GM10847 (cell line): Measurements from ENCODE around the gene GRIK1.

Experiments
- POLR2A ChIP-seq: IDR thresholded peaks from 2 replicates; pipeline ENCODE4 v1.6.1; 2011; ENCODE audit not compliant: insufficient read length; ENCODE audit errors: extremely low read depth

Gene GRIK1

DNA sequence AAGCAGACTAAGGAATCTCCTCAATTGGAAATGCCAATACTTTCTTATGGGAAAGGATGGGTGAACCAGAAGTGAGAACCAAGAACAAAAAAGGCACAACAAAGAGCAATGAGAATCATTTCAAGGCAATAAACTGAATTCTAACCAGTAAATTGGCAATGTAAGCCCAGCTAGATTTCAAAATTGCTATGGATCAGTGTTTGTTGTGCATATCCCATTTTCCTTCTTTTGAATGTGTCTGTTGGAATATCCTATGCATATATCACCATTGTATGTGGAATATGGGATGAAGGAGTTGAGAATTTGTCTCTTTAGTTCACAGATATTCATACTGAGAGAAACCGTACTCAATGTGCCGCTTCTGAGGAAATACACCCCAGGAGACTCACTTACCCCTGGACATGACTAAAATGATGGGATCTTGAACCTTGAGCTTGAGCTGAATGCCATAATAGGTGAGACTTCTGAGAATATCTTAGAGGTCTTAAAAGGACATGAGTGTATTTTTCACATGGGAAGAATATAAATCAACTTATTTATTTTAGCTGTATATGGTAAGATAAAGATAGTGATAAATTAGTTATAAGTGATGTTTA is 425.0 kb downstream of the GRIK1 start:
- no peak for TF ChIP-seq POLR2A

DNA sequence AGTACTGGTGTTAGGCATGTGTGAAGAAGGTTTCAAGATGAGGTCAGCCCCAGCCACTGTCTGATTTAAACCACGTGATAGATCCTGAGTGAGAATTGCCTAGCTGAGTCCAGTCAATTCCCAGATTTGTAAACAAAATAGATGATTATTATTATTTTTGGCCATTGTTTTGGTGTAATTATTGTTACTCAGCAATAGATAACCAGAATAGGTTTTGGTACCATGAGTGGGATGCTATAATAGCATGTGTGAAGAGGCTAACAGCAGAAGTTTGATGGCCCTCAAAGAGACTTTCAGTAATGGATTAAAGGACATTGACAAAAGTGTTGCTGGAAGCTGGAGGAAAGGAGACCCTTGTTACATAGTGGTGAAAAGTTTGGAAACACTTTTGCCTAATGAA is 426.3 kb downstream of the GRIK1 start:
- no peak for TF ChIP-seq POLR2A

DNA sequence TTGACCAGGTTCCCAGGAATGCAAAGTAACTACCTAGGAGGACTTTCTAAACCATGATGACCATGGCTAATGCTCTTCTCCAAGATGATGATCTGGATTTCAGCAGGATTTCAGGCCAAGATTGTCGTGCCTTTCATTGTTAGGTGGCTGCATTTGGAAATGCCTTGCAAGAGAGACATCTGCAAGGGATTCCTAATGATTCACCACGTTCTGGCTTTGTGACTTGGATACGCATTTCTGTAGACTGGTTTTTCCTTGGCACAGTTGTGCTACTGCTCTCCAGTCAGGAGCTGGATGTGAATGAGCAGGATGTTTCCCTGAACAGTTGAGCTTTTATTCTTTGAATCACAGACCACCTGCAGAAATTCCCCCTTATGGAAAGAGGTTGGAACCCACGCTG is 428.7 kb downstream of the GRIK1 start:
- TF ChIP-seq POLR2A: no peak

DNA sequence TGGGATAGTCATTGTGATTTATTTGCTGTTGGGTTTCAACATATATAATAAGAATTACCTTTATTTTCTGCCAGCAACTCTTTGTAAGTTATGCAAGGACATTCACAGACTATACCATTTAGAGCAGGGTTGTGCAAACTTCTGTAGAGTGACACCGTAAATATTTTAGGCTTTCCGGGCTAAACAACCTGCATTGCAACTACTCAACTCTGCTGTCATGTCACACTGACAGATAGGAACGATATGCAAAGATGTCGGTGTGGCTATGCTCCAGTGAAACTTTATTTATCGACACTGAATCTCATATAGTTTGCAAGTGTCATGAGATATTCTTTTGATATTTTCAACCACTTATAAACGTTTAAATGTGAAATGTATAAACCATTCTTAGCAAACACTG is 430.7 kb downstream of the GRIK1 start:
- TF ChIP-seq POLR2A: no peak

DNA sequence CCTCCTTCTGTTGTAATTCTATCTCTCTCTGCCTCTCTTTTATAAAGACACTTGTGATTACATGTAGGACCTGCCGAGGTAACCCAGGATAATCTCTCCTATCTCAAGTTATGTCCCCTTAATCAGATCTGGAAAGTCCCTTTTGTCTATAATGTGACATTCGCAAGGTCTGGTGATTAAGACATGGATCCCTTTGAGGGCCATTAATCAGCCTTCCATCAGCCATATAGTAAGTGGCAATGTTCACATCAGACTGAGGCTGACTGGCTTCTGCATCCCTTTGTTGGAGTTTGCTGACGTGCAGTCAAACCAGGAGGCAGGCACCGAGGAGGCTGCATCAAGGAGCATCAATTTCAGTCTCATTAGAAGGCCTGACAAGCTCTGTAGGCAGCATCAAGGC is 431.5 kb downstream of the GRIK1 start:
- no peak for TF ChIP-seq POLR2A

DNA sequence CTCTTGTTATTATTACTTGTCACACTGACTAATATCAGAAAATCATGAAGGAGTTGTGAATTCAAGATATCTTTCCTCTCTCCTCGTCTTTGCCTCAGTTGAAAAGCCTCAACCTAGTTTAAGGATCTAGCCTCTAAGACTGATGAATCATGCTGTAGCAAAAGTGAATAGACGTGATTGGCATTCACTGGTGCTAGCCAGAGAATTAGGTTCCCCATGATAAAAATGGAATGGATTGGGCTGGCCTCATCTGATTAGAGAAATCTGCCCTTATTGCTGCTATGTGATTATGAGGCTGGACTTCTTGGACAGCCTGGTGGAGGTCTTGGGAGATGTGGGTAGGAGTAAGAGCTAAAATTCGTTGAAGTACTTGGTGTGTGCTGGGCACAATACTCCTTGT is 432.8 kb downstream of the GRIK1 start:
- TF ChIP-seq POLR2A: no peak

DNA sequence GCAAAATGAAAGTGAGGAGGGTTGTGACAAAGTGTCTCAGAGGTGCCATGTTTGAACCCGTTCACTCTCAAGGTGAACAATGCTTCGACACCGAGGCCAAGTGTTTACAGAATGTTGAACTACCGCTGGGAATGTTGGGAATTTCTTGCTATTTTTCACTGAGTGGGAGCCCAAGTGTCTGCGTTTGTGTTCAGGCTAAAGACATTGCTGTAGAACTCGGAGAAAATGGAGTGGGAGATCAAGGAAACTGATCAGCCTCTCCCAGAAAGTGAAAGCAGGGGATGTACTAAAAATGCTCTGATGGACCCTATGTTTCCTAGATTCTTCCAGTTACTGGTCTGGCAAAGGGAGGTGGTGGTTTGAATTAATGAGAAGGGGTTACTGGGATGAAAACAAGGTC is 433.6 kb downstream of the GRIK1 start:
- TF ChIP-seq POLR2A: no peak

DNA sequence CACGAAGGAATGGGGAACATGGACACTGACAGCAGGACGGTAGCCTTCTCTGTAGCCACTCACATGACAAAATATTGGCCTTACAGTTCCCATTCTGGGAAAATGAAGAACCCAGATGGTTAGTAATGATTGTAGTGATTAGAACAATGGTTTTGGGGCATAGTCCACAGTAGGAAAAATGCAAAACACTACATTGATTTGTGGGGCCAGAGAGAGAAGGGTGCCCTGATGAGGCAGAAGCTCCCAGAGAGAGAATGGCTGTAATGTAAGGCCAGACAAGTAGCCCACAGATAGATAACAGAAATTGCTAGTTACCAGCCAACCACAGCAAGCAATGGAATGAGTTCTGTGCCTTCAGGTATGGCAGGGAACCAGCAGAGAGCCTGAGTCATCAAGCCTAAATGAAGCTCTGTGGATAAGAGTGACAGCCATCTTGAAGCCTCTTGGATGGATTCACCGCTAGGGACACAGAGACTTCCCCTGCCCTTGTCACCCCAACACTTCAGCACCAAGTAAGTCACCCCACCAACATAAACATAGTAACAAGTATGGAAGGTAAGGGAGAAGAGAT is 435.0 kb downstream of the GRIK1 start:
- no peak for TF ChIP-seq POLR2A

DNA sequence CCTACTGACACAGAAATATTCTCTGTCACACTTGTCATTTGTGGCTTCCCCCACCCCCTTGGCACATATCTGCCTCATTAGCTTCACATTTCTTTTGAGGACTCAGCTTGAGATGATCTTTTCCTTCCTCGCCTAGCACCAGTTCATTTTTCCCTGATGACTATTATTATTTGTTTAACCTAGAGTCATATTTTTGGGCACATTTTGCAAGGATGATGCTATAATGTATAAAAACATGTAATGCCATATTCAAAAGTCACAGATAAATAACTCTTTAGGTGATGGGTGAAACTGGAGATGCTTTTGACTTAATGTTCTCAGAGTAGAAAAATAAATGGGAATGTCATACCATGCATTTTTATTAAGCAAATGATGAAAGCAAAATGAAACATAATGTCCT is 438.3 kb downstream of the GRIK1 start:
- TF ChIP-seq POLR2A: no peak

DNA sequence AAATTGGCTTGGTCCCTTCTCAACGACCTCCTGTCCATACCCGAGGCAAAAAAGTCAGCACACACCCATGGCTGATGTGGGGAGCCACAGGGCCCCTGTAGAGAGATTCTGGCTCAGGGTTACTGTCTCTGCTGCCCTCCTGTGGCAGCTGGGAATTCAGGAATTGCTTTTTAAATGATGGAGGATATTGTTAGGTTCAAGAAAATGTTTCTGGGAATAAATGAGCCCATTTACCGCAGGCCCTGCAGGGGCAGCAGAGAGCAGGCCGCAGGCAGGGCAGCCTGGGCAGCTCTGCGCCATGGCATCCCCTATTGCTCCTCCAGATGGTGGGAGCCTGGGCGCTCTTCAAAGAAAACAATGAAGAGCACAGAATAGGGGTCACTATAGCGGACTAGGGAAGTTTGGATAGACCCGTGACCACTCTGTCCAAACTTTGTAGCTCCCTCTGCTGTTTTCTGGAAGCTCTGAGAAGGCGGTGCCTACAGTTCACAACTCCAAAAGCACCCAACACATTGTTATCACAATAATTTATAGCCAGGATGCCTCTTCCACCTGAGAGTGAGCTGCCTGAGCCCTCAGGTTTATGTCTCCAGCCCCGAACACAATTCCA is 440.0 kb downstream of the GRIK1 start:
- no peak for TF ChIP-seq POLR2A

DNA sequence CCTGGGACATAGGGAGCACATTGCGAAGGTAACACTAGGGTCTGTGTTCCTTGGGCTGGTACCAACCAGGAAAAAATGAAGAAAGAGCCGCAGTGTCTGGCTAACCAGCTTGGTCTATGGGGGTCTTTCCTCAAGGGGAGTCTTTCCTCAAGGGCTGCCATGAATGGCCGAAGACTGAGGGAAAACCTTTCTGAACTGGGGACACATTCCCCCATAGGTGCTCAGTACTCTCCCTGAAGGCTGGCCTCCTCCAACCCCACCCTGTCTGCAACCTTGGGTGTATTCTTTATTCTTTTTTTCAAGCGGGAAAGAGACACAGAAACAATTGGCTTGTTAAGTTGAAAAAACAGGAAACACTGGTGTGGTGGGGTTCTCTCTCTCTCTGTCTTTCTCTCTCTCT is 440.6 kb downstream of the GRIK1 start:
- no peak for TF ChIP-seq POLR2A

DNA sequence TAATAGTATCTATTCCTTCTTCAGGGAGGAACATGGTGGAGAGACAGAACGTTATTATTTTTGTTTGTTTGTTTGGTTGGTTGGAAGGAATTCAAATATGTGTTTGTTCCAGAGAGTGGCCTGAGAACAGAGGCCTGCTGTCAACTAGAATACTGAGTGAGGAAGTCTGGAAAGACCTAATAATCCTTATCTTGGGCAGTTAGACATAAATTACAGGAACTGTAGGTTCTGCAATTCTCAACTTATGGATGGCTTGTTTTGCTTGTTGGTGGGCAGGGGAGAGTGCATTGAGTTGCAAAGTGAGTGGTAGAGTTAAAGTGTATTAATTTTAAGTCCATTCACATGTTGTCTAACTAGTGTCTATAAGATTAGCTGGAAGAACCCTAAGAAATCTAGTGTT is 443.5 kb downstream of the GRIK1 start:
- no peak for TF ChIP-seq POLR2A

DNA sequence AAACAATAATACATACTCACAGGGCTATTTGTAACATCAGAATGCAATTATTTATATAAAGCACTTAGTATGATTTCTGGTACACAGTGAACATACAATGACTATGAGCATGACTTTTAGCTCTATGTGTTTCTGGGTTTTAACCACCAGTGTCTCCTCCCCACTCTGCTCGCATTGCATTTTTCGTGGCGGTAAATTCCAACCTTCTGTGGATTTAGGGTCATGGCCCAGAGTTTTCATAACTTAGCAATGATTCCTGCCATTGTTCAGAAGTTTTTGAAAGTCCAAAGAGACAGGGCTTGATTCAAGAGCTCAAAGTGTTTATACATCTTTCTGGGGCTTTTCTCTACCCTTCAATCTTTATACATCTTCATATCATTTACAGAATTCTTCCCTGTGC is 449.8 kb downstream of the GRIK1 start:
- TF ChIP-seq POLR2A: no peak

DNA sequence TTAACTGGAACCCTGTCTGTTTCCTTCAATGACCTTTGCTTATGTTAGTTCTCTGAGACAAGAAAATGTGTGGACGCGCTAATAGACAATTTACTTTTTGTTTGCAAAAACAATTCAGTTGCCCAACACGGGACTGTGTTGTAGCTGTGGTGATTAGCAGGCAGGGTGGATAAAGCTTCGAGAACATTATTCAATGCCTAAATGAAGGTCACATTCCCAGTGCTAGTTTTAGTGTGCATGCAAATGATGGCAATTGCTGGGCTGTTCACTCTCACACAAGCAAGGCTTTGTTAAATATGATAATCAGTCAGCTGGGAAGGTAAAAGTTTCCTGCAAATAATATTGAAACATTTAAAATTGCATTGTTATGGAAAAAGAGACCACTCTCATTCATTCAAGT is 452.6 kb downstream of the GRIK1 start:
- TF ChIP-seq POLR2A: no peak
